OCI-LY1 (cell line): ENCODE measurements around the gene RPL7L1.

Experiments
- EZH2 ChIP-seq: fragments of 200-600 bp; sonication (generic), shearing (Covaris generic); IDR thresholded peaks from 2 replicates; pipeline ENCODE4 v1.8.0; 2017; ENCODE audit warnings: borderline replicate concordance, mixed run types, mild to moderate bottlenecking, antibody characterized with exemption, low read length, moderate library complexity, mixed read lengths
- TF ChIP-seq, protein P1 (sequence below): fragments of 200-600 bp; sonication (generic), shearing (Covaris generic); IDR thresholded peaks from 2 replicates; pipeline ENCODE4 v1.5.1; 2017; ENCODE audit warnings: mild to moderate bottlenecking, antibody characterized with exemption, low read length, moderate library complexity, mixed read lengths

DNA sequence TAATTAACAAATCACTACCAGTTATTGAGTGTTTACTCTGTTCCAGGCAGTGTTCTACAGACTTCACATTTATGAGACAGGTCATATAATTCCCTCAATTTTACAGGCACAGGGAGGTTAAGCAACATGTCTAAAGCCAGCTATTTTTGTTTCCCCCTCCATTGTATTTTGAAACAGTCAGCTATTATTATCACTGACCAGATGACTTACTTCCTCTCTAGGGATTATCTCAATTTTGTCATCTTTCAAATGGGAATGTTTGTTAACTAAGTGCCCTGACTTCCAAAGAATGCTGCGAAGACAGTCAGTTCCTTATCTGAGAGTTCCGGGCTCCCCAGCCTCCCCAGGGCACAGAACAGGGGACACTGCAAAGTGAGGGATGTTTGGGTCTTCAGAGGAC lies 44.2 kb downstream of the RPL7L1 start:
- no peak for TF ChIP-seq EZH2
- TF ChIP-seq, protein P1, sequence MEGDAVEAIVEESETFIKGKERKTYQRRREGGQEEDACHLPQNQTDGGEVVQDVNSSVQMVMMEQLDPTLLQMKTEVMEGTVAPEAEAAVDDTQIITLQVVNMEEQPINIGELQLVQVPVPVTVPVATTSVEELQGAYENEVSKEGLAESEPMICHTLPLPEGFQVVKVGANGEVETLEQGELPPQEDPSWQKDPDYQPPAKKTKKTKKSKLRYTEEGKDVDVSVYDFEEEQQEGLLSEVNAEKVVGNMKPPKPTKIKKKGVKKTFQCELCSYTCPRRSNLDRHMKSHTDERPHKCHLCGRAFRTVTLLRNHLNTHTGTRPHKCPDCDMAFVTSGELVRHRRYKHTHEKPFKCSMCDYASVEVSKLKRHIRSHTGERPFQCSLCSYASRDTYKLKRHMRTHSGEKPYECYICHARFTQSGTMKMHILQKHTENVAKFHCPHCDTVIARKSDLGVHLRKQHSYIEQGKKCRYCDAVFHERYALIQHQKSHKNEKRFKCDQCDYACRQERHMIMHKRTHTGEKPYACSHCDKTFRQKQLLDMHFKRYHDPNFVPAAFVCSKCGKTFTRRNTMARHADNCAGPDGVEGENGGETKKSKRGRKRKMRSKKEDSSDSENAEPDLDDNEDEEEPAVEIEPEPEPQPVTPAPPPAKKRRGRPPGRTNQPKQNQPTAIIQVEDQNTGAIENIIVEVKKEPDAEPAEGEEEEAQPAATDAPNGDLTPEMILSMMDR = no peak
